Spleen (tissue), 7 donors: ENCODE measurements around the gene EXOC4.

ENCODE experiments used
- POLR2AphosphoS5 ChIP-seq, 3 donors: sonication (generic); formaldehyde crosslinking; IDR thresholded peaks; one replicate each; pipeline ENCODE4 v1.5.1; 2017; ENCODE audit warnings: antibody characterized with exemption in 3 of 3
- TF ChIP-seq, protein P1 (sequence below), 11 experiments: fragments of 200-600 bp in 7 of 11; fragments of 450-650 bp in 4 of 11; sonication (generic) in 4 of 11; IDR thresholded peaks in 8 of 11; conservative IDR thresholded peaks in 3 of 11; 1 replicate in 7 of 11; 2 replicates in 4 of 11; pipeline versions ENCODE4 v1.4.0 to v1.8.0; 2016 to 2021; ENCODE audit warnings: antibody characterized with exemption in 11 of 11, inconsistent platforms in 4 of 11, mild to moderate bottlenecking in 1 of 11
- donor health status: DM: no; HTN: no; CAD: no; lungs with moderate emphysema.
- donor health status: DM: no; HTN: no; CAD: no.
- donor health status: DM: no; HTN: no; CAD: no.

DNA sequence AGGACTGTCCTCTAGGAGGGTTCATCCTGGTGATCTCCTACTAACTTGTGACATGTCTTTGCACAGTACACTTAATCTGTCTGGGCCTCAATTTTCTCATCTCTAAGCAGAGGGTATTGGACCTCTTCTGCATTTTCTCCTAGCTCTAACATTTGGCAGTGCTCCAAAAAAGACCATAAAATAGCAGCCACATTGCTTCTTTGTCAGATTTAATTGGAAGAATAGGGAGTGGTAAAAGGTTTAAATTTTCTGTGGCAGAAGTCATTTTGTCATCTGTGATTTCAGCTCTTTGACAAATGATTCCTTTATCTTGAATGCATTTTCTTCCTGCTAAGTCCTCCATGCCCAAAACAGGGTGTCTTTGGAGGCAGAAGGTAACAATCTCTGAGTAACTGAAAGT, 584.3 kb downstream of the EXOC4 start:
- TF ChIP-seq, protein P1, sequence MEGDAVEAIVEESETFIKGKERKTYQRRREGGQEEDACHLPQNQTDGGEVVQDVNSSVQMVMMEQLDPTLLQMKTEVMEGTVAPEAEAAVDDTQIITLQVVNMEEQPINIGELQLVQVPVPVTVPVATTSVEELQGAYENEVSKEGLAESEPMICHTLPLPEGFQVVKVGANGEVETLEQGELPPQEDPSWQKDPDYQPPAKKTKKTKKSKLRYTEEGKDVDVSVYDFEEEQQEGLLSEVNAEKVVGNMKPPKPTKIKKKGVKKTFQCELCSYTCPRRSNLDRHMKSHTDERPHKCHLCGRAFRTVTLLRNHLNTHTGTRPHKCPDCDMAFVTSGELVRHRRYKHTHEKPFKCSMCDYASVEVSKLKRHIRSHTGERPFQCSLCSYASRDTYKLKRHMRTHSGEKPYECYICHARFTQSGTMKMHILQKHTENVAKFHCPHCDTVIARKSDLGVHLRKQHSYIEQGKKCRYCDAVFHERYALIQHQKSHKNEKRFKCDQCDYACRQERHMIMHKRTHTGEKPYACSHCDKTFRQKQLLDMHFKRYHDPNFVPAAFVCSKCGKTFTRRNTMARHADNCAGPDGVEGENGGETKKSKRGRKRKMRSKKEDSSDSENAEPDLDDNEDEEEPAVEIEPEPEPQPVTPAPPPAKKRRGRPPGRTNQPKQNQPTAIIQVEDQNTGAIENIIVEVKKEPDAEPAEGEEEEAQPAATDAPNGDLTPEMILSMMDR (IDR thresholded peaks at IDR 0.05 in 8 of 11, conservative IDR thresholded peaks at IDR 0.05 in 3 of 11) = no peak
- TF ChIP-seq POLR2AphosphoS5 (IDR thresholded peaks at IDR 0.05) = no peak
